Ovary (tissue), 9 donors: ENCODE results near the gene THEMIS. TPM values are rescaled to one million over a fixed set of nuclear protein-coding genes. Genes with fewer than 3 reads are reported as not detected.

Experiments
- DNase-seq, 5 donors: peaks; one replicate each; pipeline ENCODE4 v3.0.0-alpha.2; 2019 to 2020
- H3K27ac ChIP-seq, 2 donors: fragments of 200-600 bp; one replicate each; pipeline versions ENCODE4 v1.5.1 to v1.8.0; 2019 to 2022
- H3K27me3 ChIP-seq: fragments of 200-600 bp; one replicate; pipeline ENCODE4 v1.8.0; 2022
- H3K36me3 ChIP-seq: fragments of 200-600 bp; sonication (generic); one replicate; pipeline ENCODE4 v1.5.1; 2019
- H3K4me1 ChIP-seq: one replicate; pipeline ENCODE4 v1.8.1; 2013; ENCODE audit warnings: mild to moderate bottlenecking, moderate library complexity; ENCODE audit not compliant: insufficient read depth
- H3K4me3 ChIP-seq: fragments of 200-600 bp; sonication (generic); one replicate; pipeline ENCODE4 v1.5.1; 2017
- H3K9me3 ChIP-seq, 2 donors: fragments of 200-600 bp in 1 of 2; sonication (generic) in 1 of 2; one replicate each; pipeline versions ENCODE4 v1.5.1 to v1.8.1; 2013 to 2019; ENCODE audit warnings: mild to moderate bottlenecking in 1 of 2, moderate library complexity in 1 of 2
- EP300 ChIP-seq: sonication (generic); formaldehyde crosslinking; IDR thresholded peaks from one replicate; pipeline ENCODE4 v1.6.1; 2017; ENCODE audit warnings: antibody characterized with exemption
- POLR2A ChIP-seq: fragments of 450-650 bp; IDR thresholded peaks from one replicate; pipeline ENCODE4 v1.6.1; 2017; ENCODE audit warnings: antibody characterized with exemption, mild to moderate bottlenecking, moderate library complexity
- WGBS, 3 donors: extraction: QIAGEN DNeasy Blood & Tissue Kit in 1 of 3; methylation state at CpG; one replicate each; pipeline versions ENCODE4 v1.1.5 to v1.1.7; 2013 to 2017; 5-methylcytosine and 5-hydroxymethylcytosine counted together
- intact Hi-C, 4 donors: fragments of 100-400 bp; cut with DNase I; formaldehyde crosslinking; loops; one replicate each; pipeline versions ENCODE4 v1.11.0 to v1.15.1; 2022 to 2023
- polyA plus RNA-seq, 2 donors: library from polyadenylated mRNA; stranded (reverse); fragments of 200-250 nt in 1 of 2; fragments of 350-450 nt in 1 of 2; fragmentation: Illumina TruSeq in 1 of 2; extraction: RNeasy Lipid Tissue Mini Kit (QIAGEN cat#74804) in 1 of 2; gene quantifications; one replicate each; pipeline ENCODE4 v1.2.3, GENCODE V29; 2013 to 2014
- total RNA-seq, 7 donors: library from RNA; depleted of rRNA in 2 of 7; stranded (reverse); fragments of >200 nt in 2 of 7; fragmentation: NEBNext Ultra II Directional in 3 of 7; extraction: Animal tissue kit (Norgen Biotek cat#: 25700) in 3 of 7; gene quantifications; one replicate each; pipeline versions ENCODE4 v1.1.0 to v1.2.4, GENCODE V29; 2016 to 2023
- TF ChIP-seq, protein P1 (sequence below), 3 donors: fragments of 450-650 bp in 2 of 3; fragments of 200-600 bp in 1 of 3; IDR thresholded peaks; one replicate each; pipeline versions ENCODE4 v1.5.1 to v1.8.0; 2016 to 2022; ENCODE audit warnings: antibody characterized with exemption in 3 of 3, mild to moderate bottlenecking in 1 of 3
- donor health status: DM: no; HTN: no; CAD: no; lungs with moderate emphysema.
- donor health status: DM: no; HTN: no; CAD: no.
- donor health status: Bipolar disorder and iron deficiency.
- donor health status: DM: yes; HTN: yes; CAD: no.
- donor health status: DM: no; HTN: no; CAD: no.
- donor health status: DM: yes; HTN: yes; CAD: no.

The THEMIS gene
- total and polyA plus RNA-seq, 9 donors = 0.05 to 0.87 (median 0.40) TPM; not detected in 1

- Histone ChIP-seq H3K9me3 (no peaks in the 10 kb centered on the region), H3K4me3 (no peak overlapping the region), H3K27ac (no peak overlapping the region), H3K4me1 (no peaks in the 10 kb centered on the region), H3K27me3 (no peaks in the 10 kb centered on the region), H3K36me3 (no peaks in the 10 kb centered on the region)
- DNase-seq = peak in 4 of 5 donors; percentile 12 to 40 (median 23)
- TF ChIP-seq, protein P1, sequence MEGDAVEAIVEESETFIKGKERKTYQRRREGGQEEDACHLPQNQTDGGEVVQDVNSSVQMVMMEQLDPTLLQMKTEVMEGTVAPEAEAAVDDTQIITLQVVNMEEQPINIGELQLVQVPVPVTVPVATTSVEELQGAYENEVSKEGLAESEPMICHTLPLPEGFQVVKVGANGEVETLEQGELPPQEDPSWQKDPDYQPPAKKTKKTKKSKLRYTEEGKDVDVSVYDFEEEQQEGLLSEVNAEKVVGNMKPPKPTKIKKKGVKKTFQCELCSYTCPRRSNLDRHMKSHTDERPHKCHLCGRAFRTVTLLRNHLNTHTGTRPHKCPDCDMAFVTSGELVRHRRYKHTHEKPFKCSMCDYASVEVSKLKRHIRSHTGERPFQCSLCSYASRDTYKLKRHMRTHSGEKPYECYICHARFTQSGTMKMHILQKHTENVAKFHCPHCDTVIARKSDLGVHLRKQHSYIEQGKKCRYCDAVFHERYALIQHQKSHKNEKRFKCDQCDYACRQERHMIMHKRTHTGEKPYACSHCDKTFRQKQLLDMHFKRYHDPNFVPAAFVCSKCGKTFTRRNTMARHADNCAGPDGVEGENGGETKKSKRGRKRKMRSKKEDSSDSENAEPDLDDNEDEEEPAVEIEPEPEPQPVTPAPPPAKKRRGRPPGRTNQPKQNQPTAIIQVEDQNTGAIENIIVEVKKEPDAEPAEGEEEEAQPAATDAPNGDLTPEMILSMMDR (IDR thresholded peaks at IDR 0.05) = peak; percentile 49 to 58 (median 49)
- no peak for TF ChIP-seq EP300
- TF ChIP-seq POLR2A = no peak
- intact Hi-C loops = no loop called here
Measured at GRCh38 chr6:127737009-127737486, 163.8 kb downstream of the THEMIS start.

GRCh38 chr6:127732927-127733326 lies 167.9 kb downstream of the THEMIS start:
- intact Hi-C loops = no loop called here
- H3K9me3 ChIP-seq = no peaks in the 10 kb centered on the region
- H3K36me3 ChIP-seq = no peaks in the 10 kb centered on the region
- DNase-seq = no peak
- H3K4me3 ChIP-seq = no peak overlapping the region
- H3K27me3 ChIP-seq = no peaks in the 10 kb centered on the region
- no peaks in the 10 kb centered on the region for H3K4me1 ChIP-seq
- no peak for TF ChIP-seq EP300
- TF ChIP-seq, protein P1 (IDR thresholded peaks at IDR 0.05) = no peak
- no peak overlapping the region for H3K27ac ChIP-seq
- 89 to 93% (median 91%) methylated on average over 3 of the region's 3 CpGs for WGBS, 3 donors

GRCh38 chr6:127727260-127727953 lies 173.5 kb downstream of the THEMIS start:
- no peak overlapping the region for H3K27ac ChIP-seq
- no peak for DNase-seq
- no peak for TF ChIP-seq EP300
- no peak for TF ChIP-seq POLR2A
- TF ChIP-seq, protein P1 (IDR thresholded peaks at IDR 0.05) = no peak
- no peak overlapping the region for H3K4me3 ChIP-seq
- H3K9me3 ChIP-seq = no peaks in the 10 kb centered on the region
- H3K27me3 ChIP-seq = no peaks in the 10 kb centered on the region
- 80 to 87% (median 86%) methylated on average over 1 of the region's 1 CpG for WGBS, 3 donors
- H3K36me3 ChIP-seq = no peaks in the 10 kb centered on the region
- H3K4me1 ChIP-seq = no peaks in the 10 kb centered on the region
- intact Hi-C loops = no loop called here

DNA sequence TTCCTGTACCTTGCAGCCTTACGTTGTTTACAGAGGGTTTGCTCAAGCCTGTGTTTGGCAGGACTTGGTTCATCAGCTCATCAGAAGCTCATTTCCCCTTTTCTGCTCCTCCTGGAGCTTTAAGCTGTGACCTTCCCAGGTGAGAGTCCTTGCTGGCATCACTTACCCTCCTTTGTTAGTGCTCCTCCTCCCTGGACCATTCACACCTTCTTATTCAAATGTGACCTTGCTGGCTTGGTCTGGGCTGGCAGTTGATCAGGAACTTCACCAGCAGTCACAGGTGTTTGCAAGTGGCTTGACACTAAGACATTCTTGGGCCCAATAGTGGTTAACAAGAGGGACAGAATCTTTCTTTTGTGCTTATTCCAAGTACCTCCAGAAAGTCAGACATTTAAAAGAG lies 175.0 kb downstream of the THEMIS start:
- WGBS, 3 donors = 59 to 68% (median 62%) methylated on average over 1 of the region's 1 CpG
- TF ChIP-seq EP300 = no peak
- TF ChIP-seq POLR2A = no peak
- TF ChIP-seq, protein P1 (IDR thresholded peaks at IDR 0.05) = no peak
- no peaks in the 10 kb centered on the region for H3K27me3 ChIP-seq
- no peaks in the 10 kb centered on the region for H3K36me3 ChIP-seq
- intact Hi-C loops = no loop called here
- peaks cover 3% of the 10 kb centered on the region for H3K4me1 ChIP-seq
- no peak for DNase-seq
- no peak overlapping the region for H3K4me3 ChIP-seq
- H3K27ac ChIP-seq = no peak overlapping the region
- H3K9me3 ChIP-seq = no peaks in the 10 kb centered on the region
